H1 (cell line): ENCODE measurements around the gene SPATS2L. TPM values are rescaled to one million over a fixed set of nuclear protein-coding genes. Genes with fewer than 3 reads are reported as not detected.

Experiments used
- CTCF ChIA-PET: fragments of 300-600 bp; sonication (Branson Sonifier 250); formaldehyde crosslinking; loops from one replicate; lab custom pipeline; 2021; ENCODE audit not compliant: partially characterized antibody; lab: Charles Lee
- POLR2A ChIA-PET: fragments of 300-600 bp; sonication (Branson Sonifier 250); formaldehyde crosslinking; loops from one replicate; lab custom pipeline; 2021; ENCODE audit warnings: inconsistent platforms; ENCODE audit not compliant: partially characterized antibody; lab: Charles Lee
- DNase-seq, 2 experiments: peaks; one replicate each; pipeline versions ENCODE4 v3.0.0 to v3.0.0-alpha.2; 2010 to 2022; ENCODE audit warnings: low spot score in 2 of 2, low read depth in 1 of 2, mixed read lengths in 1 of 2
- FAIRE-seq: peaks from 2 replicates; lab custom pipeline; 2011; peaks lifted over from hg19 to GRCh38; lab: Jason Lieb, UNC
- H2AFZ ChIP-seq: 2 replicates; pipeline ENCODE4 v1.8.1; 2012; ENCODE audit warnings: low read length, inconsistent platforms
- H2AK5ac ChIP-seq: 2 replicates; pipeline ENCODE4 v1.6.1; 2013; ENCODE audit warnings: low read depth, low read length
- H2BK120ac ChIP-seq: replicated peaks from 2 replicates; pipeline ENCODE3; 2013; ENCODE audit warnings: low read depth, low read length, inconsistent platforms
- H2BK12ac ChIP-seq: 2 replicates; pipeline ENCODE4 v1.6.1; 2013; ENCODE audit warnings: low read depth, low read length
- H2BK15ac ChIP-seq: 2 replicates; pipeline ENCODE4 v1.6.1; 2013; ENCODE audit warnings: low read length
- H2BK20ac ChIP-seq: 2 replicates; pipeline ENCODE4 v1.6.1; 2013; ENCODE audit warnings: low read length
- H2BK5ac ChIP-seq: 2 replicates; pipeline ENCODE4 v1.6.1; 2013; ENCODE audit warnings: low read depth, low read length
- H3K14ac ChIP-seq: 2 replicates; pipeline ENCODE4 v1.6.1; 2013; ENCODE audit warnings: inconsistent platforms; ENCODE audit not compliant: insufficient read length
- H3K18ac ChIP-seq: 2 replicates; pipeline ENCODE4 v1.6.1; 2013; ENCODE audit warnings: low read length; ENCODE audit errors: extremely low read depth
- H3K23ac ChIP-seq: 2 replicates; pipeline ENCODE4 v1.6.1; 2013; ENCODE audit warnings: inconsistent platforms; ENCODE audit not compliant: insufficient read length
- H3K23me2 ChIP-seq: 2 replicates; pipeline ENCODE4 v1.6.1; 2013; ENCODE audit warnings: low read depth, low read length
- H3K27ac ChIP-seq: 2 replicates; pipeline ENCODE4 v1.6.1; 2011; ENCODE audit warnings: low read depth, low read length, inconsistent platforms
- H3K27me3 ChIP-seq, 4 experiments: replicated peaks in 1 of 4; 1 replicate in 1 of 4; 2 replicates in 3 of 4; pipeline versions ENCODE4 v1.6.1 to v1.8.1; 2011 to 2013; ENCODE audit warnings: low read length in 3 of 4, mild to moderate bottlenecking in 3 of 4, inconsistent platforms in 2 of 4, mixed read lengths in 2 of 4, moderate library complexity in 1 of 4; ENCODE audit not compliant: control insufficient read depth in 3 of 4, insufficient read depth in 3 of 4; ENCODE audit errors: extremely low read depth in 1 of 4
- H3K36me3 ChIP-seq, 4 experiments: 2 replicates each; pipeline versions ENCODE4 v1.6.1 to v1.8.1; 2011 to 2013; ENCODE audit warnings: mild to moderate bottlenecking in 4 of 4, low read length in 3 of 4, moderate library complexity in 2 of 4, control low read depth in 1 of 4, inconsistent platforms in 1 of 4; ENCODE audit not compliant: insufficient read depth in 4 of 4, control insufficient read depth in 2 of 4
- H3K4ac ChIP-seq: replicated peaks from 2 replicates; pipeline ENCODE3; 2013; ENCODE audit warnings: low read length, low read depth, mixed read lengths, inconsistent platforms; ENCODE audit not compliant: insufficient read length
- H3K4me1 ChIP-seq, 4 experiments: replicated peaks in 1 of 4; 1 replicate in 1 of 4; 2 replicates in 3 of 4; pipeline versions ENCODE4 v1.6.1 to v1.8.1; 2011 to 2013; ENCODE audit warnings: low read length in 3 of 4, inconsistent platforms in 2 of 4, mixed read lengths in 1 of 4; ENCODE audit not compliant: insufficient read depth in 4 of 4, control insufficient read depth in 3 of 4
- H3K4me2 ChIP-seq, 2 experiments: 2 replicates each; pipeline versions ENCODE4 v1.6.1 to v1.8.1; 2011 to 2013; ENCODE audit warnings: low read depth in 2 of 2, low read length in 2 of 2, control low read depth in 1 of 2, inconsistent platforms in 1 of 2, mild to moderate bottlenecking in 1 of 2; ENCODE audit not compliant: insufficient read depth in 1 of 2
- H3K4me3 ChIP-seq, 4 experiments: fragments of 200-600, 300-600 bp in 1 of 4; sonication (generic), shearing (Covaris generic), sonication (Bioruptor Twin) in 1 of 4; 2 replicates each; pipeline versions ENCODE4 v1.5.1 to v1.8.1; 2011 to 2016; ENCODE audit warnings: low read length in 4 of 4, low read depth in 3 of 4, control low read depth in 2 of 4, inconsistent platforms in 2 of 4, mild to moderate bottlenecking in 2 of 4, mixed read lengths in 1 of 4, moderate library complexity in 1 of 4; ENCODE audit not compliant: insufficient read depth in 2 of 4; ENCODE audit errors: extremely low read depth in 1 of 4
- H3K56ac ChIP-seq: replicated peaks from 2 replicates; pipeline ENCODE3; 2013; ENCODE audit warnings: low read depth, mild to moderate bottlenecking, mixed read lengths, low read length, inconsistent platforms; ENCODE audit not compliant: insufficient read length
- H3K79me1 ChIP-seq: 2 replicates; pipeline ENCODE4 v1.6.1; 2013; ENCODE audit warnings: low read depth, low read length, control low read depth
- H3K79me2 ChIP-seq, 2 experiments: 2 replicates each; pipeline versions ENCODE4 v1.6.1 to v1.8.1; 2012 to 2013; ENCODE audit warnings: low read length in 2 of 2, mild to moderate bottlenecking in 2 of 2, inconsistent platforms in 1 of 2; ENCODE audit not compliant: insufficient read depth in 2 of 2, control insufficient read depth in 1 of 2
- H3K9ac ChIP-seq, 4 experiments: replicated peaks in 1 of 4; 1 replicate in 1 of 4; 2 replicates in 3 of 4; pipeline versions ENCODE4 v1.6.1 to v1.8.1; 2011 to 2013; ENCODE audit warnings: low read depth in 3 of 4, low read length in 3 of 4, control low read depth in 2 of 4, mild to moderate bottlenecking in 2 of 4, moderate library complexity in 2 of 4, inconsistent platforms in 1 of 4; ENCODE audit errors: extremely low read depth in 1 of 4
- H3K9me3 ChIP-seq, 2 experiments: 2 replicates each; pipeline versions ENCODE4 v1.6.1 to v1.8.1; 2012 to 2013; ENCODE audit warnings: mild to moderate bottlenecking in 2 of 2, moderate library complexity in 2 of 2, control low read depth in 1 of 2, inconsistent platforms in 1 of 2, low read depth in 1 of 2, low read length in 1 of 2, mixed read lengths in 1 of 2; ENCODE audit not compliant: insufficient read depth in 2 of 2
- H4K20me1 ChIP-seq, 2 experiments: replicated peaks in 1 of 2; 2 replicates each; pipeline versions ENCODE3 to v1.8.1; 2011 to 2013; ENCODE audit warnings: inconsistent platforms in 2 of 2, low read length in 2 of 2, mild to moderate bottlenecking in 1 of 2; ENCODE audit not compliant: insufficient read depth in 2 of 2, control insufficient read depth in 1 of 2
- H4K5ac ChIP-seq: 2 replicates; pipeline ENCODE4 v1.6.1; 2013; ENCODE audit warnings: low read length, low read depth, mixed read lengths, inconsistent platforms; ENCODE audit not compliant: insufficient read length
- H4K8ac ChIP-seq: 2 replicates; pipeline ENCODE4 v1.8.0; 2013; ENCODE audit warnings: mild to moderate bottlenecking, moderate library complexity, low read length, inconsistent platforms; ENCODE audit not compliant: insufficient read depth; ENCODE audit errors: extremely low read depth
- H4K91ac ChIP-seq: replicated peaks from 2 replicates; pipeline ENCODE3; 2013; ENCODE audit warnings: low read length, mixed read lengths, inconsistent platforms; ENCODE audit not compliant: insufficient read length
- KDM1A ChIP-seq: fragments of 200-600, 300-600 bp; sonication (generic); IDR thresholded peaks from 2 replicates; pipeline ENCODE4 v1.7.1; 2016; ENCODE audit warnings: mild to moderate bottlenecking, low read length, borderline replicate concordance
- KDM4A ChIP-seq: IDR thresholded peaks from one replicate; pipeline ENCODE4 v1.7.1; 2012; ENCODE audit warnings: low read depth, mild to moderate bottlenecking, moderate library complexity, low read length, inconsistent platforms; ENCODE audit not compliant: severe bottlenecking
- NANOG ChIP-seq: IDR thresholded peaks from 2 replicates; pipeline ENCODE4 v1.6.1; 2011; ENCODE audit warnings: low read length, low read depth, mild to moderate bottlenecking, inconsistent platforms; ENCODE audit not compliant: insufficient read depth, poor library complexity, severe bottlenecking
- NRF1 ChIP-seq: IDR thresholded peaks from 2 replicates; pipeline ENCODE4 v1.6.1; 2011; ENCODE audit warnings: mild to moderate bottlenecking, low read depth, low read length, improper control_type of control experiment
- POLR2AphosphoS5 ChIP-seq: IDR thresholded peaks from 2 replicates; pipeline ENCODE4 v1.6.1; 2011; ENCODE audit warnings: low read depth, low read length
- TBP ChIP-seq: IDR thresholded peaks from 2 replicates; pipeline ENCODE4 v1.6.1; 2011; ENCODE audit warnings: low read depth, low read length, improper control_type of control experiment
- TCF12 ChIP-seq: IDR thresholded peaks from 2 replicates; pipeline ENCODE4 v1.6.1; 2011; ENCODE audit warnings: low read depth, mild to moderate bottlenecking, low read length
- ZNF274 ChIP-seq: IDR thresholded peaks from 2 replicates; pipeline ENCODE4 v1.7.0; 2012; ENCODE audit warnings: low read length, borderline replicate concordance; ENCODE audit errors: extremely low read depth
- WGBS, 2 experiments: shearing (Covaris generic) in 1 of 2; methylation state at CpG; one replicate each; pipeline versions ENCODE4 v1.1.6 to v1.1.7; 2013 to 2015; ENCODE audit warnings: low lambda C conversion rate in 2 of 2, mixed read lengths in 2 of 2, inconsistent platforms in 1 of 2, low coverage in 1 of 2, missing lambda C conversion rate in 1 of 2; ENCODE audit not compliant: insufficient replicate concordance in 2 of 2, insufficient coverage in 1 of 2, insufficient read length in 1 of 2; ENCODE audit errors: extremely low coverage in 1 of 2, missing lambda C conversion rate in 1 of 2; 5-methylcytosine and 5-hydroxymethylcytosine counted together
- polyA plus RNA-seq, 7 experiments: library from polyadenylated mRNA; depleted of rRNA in 3 of 7; stranded (reverse) in 5 of 7; unstranded in 2 of 7; fragments of >200 nt in 5 of 7; fragments of 200-250 nt in 2 of 7; gene quantifications; 1 replicate in 5 of 7; 2 replicates in 1 of 7; 4 replicates in 1 of 7; pipeline versions ENCODE4 v1.2.1 to v1.2.3, GENCODE V29; 2011 to 2013; ENCODE audit warnings: missing spikeins in 2 of 7, mixed read lengths in 2 of 7
- total RNA-seq: library from RNA; stranded (reverse); fragmentation: NEBNext Ultra II Directional; extraction: Animal tissue kit (Norgen Biotek cat#: 25700); gene quantifications from 2 replicates; pipeline ENCODE4 v1.2.1, GENCODE V29; 2021
- TF ChIP-seq, protein P1 (sequence below): IDR thresholded peaks from 2 replicates; pipeline ENCODE4 v1.6.1; 2012; ENCODE audit warnings: inconsistent platforms
- TF ChIP-seq, protein P2 (sequence below): IDR thresholded peaks from 2 replicates; pipeline ENCODE4 v1.6.1; 2011; ENCODE audit warnings: low read length, improper control_type of control experiment

SPATS2L gene
- total and polyA plus RNA-seq, 2 of the 8 experiments (the other 6 are each of a cell fraction or from before 2014, with no cell fraction given) = 67.3 to 189 TPM

DNA sequence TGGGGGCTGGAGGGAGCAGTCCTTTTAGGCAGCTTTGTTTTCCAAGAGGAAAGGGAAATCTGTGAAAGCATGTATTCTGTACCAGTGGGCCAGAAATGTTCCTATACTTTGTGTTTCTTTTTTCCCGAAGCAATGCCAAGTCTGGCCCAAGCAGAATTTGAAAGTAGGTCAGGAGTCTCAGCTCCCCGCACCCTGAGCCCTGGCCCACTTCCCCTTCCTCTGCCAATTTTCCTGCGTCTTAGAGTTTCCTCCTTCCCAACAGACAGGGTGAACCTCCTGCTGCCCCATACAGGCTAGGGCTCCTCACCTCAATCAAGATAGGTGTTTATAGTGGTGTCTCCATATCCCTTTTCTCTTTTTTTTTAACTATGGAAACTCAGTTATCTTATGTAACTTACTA, 138.0 kb downstream of the SPATS2L start:
- no peak overlapping the region for H2AFZ ChIP-seq
- H4K8ac ChIP-seq = no peak overlapping the region
- no peaks in the 10 kb centered on the region for H3K23me2 ChIP-seq
- H3K27ac ChIP-seq = no peak overlapping the region
- no peaks in the 10 kb centered on the region for H3K4me1 ChIP-seq
- peaks cover 3 to 56% (median 40%) of the 10 kb centered on the region in 4 experiments; a peak in 7 of 8 replicates for H3K36me3 ChIP-seq
- H4K91ac ChIP-seq = no peak overlapping the region
- FAIRE-seq (no peak), DNase-seq (no peak)
- no peak overlapping the region for H2BK15ac ChIP-seq
- H3K79me2 ChIP-seq = no peaks in the 10 kb centered on the region
- H3K9me3 ChIP-seq = no peaks in the 10 kb centered on the region
- no peak overlapping the region for H2BK5ac ChIP-seq
- H3K4me2 ChIP-seq = no peak overlapping the region
- H3K4me3 ChIP-seq = no peak overlapping the region
- H4K20me1 ChIP-seq = peaks cover 0 to 2% of the 10 kb centered on the region in 2 experiments
- no peak overlapping the region for H3K56ac ChIP-seq
- no peak overlapping the region for H3K23ac ChIP-seq
- H2AK5ac ChIP-seq = no peak overlapping the region
- ChIA-PET POLR2A (interaction anchor here (2.2 kb wide), 1 partner anchor 9 kb away, joined by 5 read pairs; no protein-coding TSS in a partner anchor), CTCF (interaction anchor here (1.0 to 1.9 kb wide), 4 partner anchors 9 to 459 kb away, joined by 3 to 9 read pairs (median 4); no protein-coding TSS in a partner anchor)
- 92% methylated on average over 3 of the region's 3 CpGs; no CpG with 5 or more reads in 1 of the 2 experiments for WGBS, 2 experiments
- no peak overlapping the region for H4K5ac ChIP-seq
- H2BK12ac ChIP-seq = no peak overlapping the region
- H2BK120ac ChIP-seq = no peak overlapping the region
- no peaks in the 10 kb centered on the region for H3K79me1 ChIP-seq
- H3K4ac ChIP-seq = no peak overlapping the region
- no peak overlapping the region for H3K14ac ChIP-seq
- H3K9ac ChIP-seq = no peak overlapping the region
- H3K18ac ChIP-seq = no peak overlapping the region
- no peaks in the 10 kb centered on the region for H3K27me3 ChIP-seq
- TF ChIP-seq, protein P1, sequence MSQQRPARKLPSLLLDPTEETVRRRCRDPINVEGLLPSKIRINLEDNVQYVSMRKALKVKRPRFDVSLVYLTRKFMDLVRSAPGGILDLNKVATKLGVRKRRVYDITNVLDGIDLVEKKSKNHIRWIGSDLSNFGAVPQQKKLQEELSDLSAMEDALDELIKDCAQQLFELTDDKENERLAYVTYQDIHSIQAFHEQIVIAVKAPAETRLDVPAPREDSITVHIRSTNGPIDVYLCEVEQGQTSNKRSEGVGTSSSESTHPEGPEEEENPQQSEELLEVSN = no peak
- no peak for TF ChIP-seq POLR2AphosphoS5
- TF ChIP-seq KDM4A = no peak
- no peak for TF ChIP-seq TBP
- TF ChIP-seq, protein P2, sequence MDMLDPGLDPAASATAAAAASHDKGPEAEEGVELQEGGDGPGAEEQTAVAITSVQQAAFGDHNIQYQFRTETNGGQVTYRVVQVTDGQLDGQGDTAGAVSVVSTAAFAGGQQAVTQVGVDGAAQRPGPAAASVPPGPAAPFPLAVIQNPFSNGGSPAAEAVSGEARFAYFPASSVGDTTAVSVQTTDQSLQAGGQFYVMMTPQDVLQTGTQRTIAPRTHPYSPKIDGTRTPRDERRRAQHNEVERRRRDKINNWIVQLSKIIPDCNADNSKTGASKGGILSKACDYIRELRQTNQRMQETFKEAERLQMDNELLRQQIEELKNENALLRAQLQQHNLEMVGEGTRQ = no peak
- TF ChIP-seq NRF1 = no peak
- no peak for TF ChIP-seq TCF12
- TF ChIP-seq KDM1A = no peak
- TF ChIP-seq ZNF274 = no peak
- no peak for TF ChIP-seq NANOG
- no peak overlapping the region for H2BK20ac ChIP-seq
